GM12801 (cell line): ENCODE data around the gene APEH.

Experiments used
- CTCF ChIP-seq: IDR thresholded peaks from one replicate; pipeline ENCODE4 v1.5.1; 2011; ENCODE audit warnings: control low read depth; ENCODE audit not compliant: insufficient read length; ENCODE audit errors: extremely low read depth

The APEH gene

DNA sequence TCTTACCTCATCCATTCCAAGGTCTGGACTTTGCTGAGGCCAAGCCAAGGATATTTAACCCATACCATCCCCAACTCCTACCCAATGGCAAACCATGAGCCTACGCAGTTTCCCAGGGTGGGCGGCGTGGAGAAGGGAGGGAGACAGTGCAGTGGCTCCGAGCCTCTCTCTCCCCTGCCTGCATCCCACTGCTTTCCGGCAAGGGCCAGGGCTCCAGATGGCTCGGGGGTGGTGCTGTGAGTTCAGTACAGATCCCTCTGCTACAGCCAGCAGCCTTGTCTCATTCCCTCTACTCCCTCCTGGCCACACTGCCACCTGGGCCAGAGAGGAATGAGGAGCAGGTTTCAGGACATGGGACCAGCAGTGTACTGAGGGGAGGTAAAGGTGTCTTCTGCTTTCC lies 44.3 kb upstream of the APEH start:
- TF ChIP-seq CTCF = no peak

GRCh38 chr3:49630784-49631183 lies 43.4 kb upstream of the APEH start:
- no peak for TF ChIP-seq CTCF

GRCh38 chr3:49634736-49635135 lies 39.4 kb upstream of the APEH start:
- no peak for TF ChIP-seq CTCF

DNA sequence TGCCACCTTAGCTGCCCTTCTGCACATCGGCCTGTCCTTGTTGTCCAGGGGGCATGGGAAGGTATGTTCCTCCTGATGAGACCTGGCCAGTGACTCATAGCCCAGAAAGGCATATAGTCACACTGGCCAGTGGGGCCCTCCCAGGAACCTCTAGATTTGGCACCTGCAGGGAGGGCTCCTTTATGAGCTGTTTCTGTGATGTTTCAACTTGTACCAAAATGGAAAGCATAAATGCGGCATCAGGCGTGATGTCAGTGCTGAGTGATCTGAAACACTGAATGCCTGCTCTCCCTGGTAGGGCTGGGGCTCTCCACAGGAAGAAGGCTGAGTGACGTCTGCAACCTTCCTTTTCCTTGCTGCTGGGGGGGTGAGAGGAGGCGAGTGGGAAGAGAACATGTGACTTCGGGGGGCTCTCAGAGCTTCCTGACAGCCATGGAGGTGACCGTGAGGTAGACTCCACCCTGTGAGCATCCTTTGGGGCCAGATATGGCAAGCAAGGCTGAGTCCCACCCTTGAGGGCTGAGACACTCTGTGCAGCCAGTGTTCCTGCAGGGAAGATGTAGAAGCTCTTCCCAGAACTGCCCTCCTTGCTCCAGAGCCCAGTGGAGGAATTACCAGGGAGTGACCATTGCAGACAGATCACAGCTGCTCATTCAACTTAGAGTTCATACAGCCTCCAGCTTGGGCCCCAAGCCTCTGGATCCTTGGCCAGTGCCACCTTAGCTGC lies 37.1 kb upstream of the APEH start:
- no peak for TF ChIP-seq CTCF

- TF ChIP-seq CTCF = no peak
Measured at GRCh38 chr3:49638445-49638844, 35.7 kb upstream of the APEH start.

- TF ChIP-seq CTCF = no peak
Measured at GRCh38 chr3:49639551-49639950, 34.6 kb upstream of the APEH start.

DNA sequence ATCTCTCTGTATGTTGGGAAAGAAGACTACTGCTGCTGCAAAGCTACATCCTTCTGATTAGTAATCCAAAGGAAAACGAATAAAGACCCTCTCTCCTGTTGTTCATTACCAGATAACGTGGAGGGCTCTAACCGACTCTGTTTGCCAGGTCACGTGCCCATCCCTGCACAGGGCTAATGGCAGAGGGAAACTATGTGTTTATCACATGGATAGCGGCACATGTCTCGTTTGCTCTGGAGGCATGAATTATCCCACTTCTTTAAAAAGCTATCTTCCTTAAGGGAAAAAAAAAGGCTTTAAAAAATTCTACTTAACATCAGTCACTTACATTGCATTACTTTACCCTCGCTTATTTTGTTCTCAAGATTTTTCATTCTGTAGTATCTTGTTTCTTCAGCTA lies 32.9 kb upstream of the APEH start:
- no peak for TF ChIP-seq CTCF
